Glutamatergic neuron (in vitro differentiated cells): ENCODE measurements around the gene CBLB. TPM values are rescaled to one million over a fixed set of nuclear protein-coding genes. Genes with fewer than 3 reads are reported as not detected.
A peak's percentile ranks its signal among the peaks of the same experiment; 100 is the strongest.

Source experiments
- DNase-seq: peaks from one replicate; pipeline ENCODE4 v3.0.0; 2022
- H3K27ac Mint-ChIP-seq: one replicate; pipeline ENCODE4 v1.8.0; 2020; ENCODE audit warnings: mild to moderate bottlenecking, mixed read lengths, inconsistent platforms; ENCODE audit not compliant: unreplicated experiment
- H3K27me3 Mint-ChIP-seq: one replicate; pipeline ENCODE4 v1.8.0; 2020; ENCODE audit warnings: mild to moderate bottlenecking, moderate library complexity, mixed read lengths, inconsistent platforms; ENCODE audit not compliant: unreplicated experiment
- H3K36me3 Mint-ChIP-seq: one replicate; pipeline ENCODE4 v1.8.0; 2020; ENCODE audit warnings: mild to moderate bottlenecking, mixed read lengths, inconsistent platforms; ENCODE audit not compliant: unreplicated experiment
- H3K4me1 Mint-ChIP-seq: one replicate; pipeline ENCODE4 v1.8.0; 2020; ENCODE audit warnings: mild to moderate bottlenecking, low read depth, mixed read lengths, inconsistent platforms; ENCODE audit not compliant: unreplicated experiment
- H3K4me3 Mint-ChIP-seq: one replicate; pipeline ENCODE4 v1.8.0; 2020; ENCODE audit warnings: mild to moderate bottlenecking, mixed read lengths, inconsistent platforms; ENCODE audit not compliant: unreplicated experiment
- H3K9me3 Mint-ChIP-seq: one replicate; pipeline ENCODE4 v1.8.0; 2020; ENCODE audit warnings: mild to moderate bottlenecking, moderate library complexity, mixed read lengths, inconsistent platforms; ENCODE audit not compliant: unreplicated experiment
- CTCF ChIP-seq: fragments of 200-600 bp; sonication (generic); IDR thresholded peaks from one replicate; pipeline ENCODE4 v1.5.0; 2021; ENCODE audit not compliant: partially characterized antibody, unreplicated experiment
- total RNA-seq: library from RNA; stranded (reverse); fragmentation: NEBNext Ultra II Directional; extraction: Animal tissue kit (Norgen Biotek cat#: 25700); gene quantifications from one replicate; pipeline ENCODE4 v1.2.1, GENCODE V29; 2021; ENCODE audit not compliant: unreplicated experiment

Gene CBLB
- total RNA-seq, 1 donor from 2014 or later: 269 TPM

DNA sequence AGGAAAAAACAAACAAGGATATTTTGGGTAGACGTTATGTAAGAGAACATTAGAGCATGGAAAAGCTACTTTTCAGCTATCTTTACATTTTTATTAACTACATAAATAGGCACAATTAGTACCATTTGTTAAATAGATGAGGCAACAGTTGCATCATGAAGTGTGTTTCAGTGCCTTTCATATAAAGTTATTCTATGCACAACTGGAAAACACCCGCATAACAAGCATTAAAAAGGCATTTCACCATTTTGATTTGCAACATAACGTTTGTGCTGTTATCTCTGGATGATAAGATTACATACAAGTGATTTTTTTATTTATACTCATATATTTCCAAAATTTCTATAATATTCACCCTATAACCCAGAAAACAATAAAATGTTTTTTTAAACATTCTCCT is 69.5 kb downstream of the CBLB start:
- H3K27ac Mint-ChIP-seq: peak overlapping the region; percentile 57
- H3K27me3 Mint-ChIP-seq: no peaks in the 10 kb centered on the region
- no peak for DNase-seq
- H3K36me3 Mint-ChIP-seq: peaks cover 7% of the 10 kb centered on the region
- no peak for TF ChIP-seq CTCF
- peaks cover 41% of the 10 kb centered on the region for H3K4me1 Mint-ChIP-seq
- no peak overlapping the region for H3K4me3 Mint-ChIP-seq
- H3K9me3 Mint-ChIP-seq: peaks cover 2% of the 10 kb centered on the region

DNA sequence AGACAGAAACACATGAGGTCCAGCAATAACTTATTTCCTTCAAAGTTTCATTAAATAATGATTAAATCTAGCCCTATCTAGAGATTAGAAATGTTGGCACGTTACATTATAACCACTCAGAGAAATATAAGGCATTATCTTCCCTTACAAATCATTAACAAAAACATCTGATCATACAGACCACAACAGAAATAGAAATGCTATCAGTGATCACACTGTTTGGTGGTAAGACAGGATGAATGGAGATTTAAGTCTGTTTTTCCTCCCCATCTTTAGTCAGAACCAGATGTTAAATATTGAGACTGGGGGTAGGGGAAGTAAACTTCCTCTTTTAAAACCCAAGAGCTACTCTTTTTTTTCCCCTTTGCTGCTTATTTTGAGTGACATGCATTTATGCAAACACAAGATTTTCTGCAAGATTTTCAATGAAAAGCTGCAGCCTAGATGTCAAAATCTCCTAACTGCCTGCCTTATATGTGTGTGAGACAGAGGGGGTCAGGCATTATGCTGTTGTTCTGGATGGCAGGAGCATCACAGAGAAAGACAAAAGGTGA is 70.4 kb downstream of the CBLB start:
- Mint-ChIP-seq H3K27ac (peak overlapping the region; percentile 57), H3K9me3 (peaks cover 2% of the 10 kb centered on the region), H3K27me3 (no peaks in the 10 kb centered on the region), H3K4me1 (peaks cover 43% of the 10 kb centered on the region), H3K36me3 (peaks cover 7% of the 10 kb centered on the region), H3K4me3 (peak overlapping the region; percentile 8)
- TF ChIP-seq CTCF: no peak
- DNase-seq: no peak

- Mint-ChIP-seq H3K27me3 (peaks cover 4% of the 10 kb centered on the region), H3K36me3 (peaks cover 7% of the 10 kb centered on the region), H3K9me3 (peaks cover 7% of the 10 kb centered on the region), H3K4me1 (peaks cover 43% of the 10 kb centered on the region), H3K27ac (peak overlapping the region; percentile 52), H3K4me3 (peak overlapping the region; percentile 20)
- no peak for DNase-seq
- no peak for TF ChIP-seq CTCF
Measured at GRCh38 chr3:105793040-105793439, 75.8 kb downstream of the CBLB start.

DNA sequence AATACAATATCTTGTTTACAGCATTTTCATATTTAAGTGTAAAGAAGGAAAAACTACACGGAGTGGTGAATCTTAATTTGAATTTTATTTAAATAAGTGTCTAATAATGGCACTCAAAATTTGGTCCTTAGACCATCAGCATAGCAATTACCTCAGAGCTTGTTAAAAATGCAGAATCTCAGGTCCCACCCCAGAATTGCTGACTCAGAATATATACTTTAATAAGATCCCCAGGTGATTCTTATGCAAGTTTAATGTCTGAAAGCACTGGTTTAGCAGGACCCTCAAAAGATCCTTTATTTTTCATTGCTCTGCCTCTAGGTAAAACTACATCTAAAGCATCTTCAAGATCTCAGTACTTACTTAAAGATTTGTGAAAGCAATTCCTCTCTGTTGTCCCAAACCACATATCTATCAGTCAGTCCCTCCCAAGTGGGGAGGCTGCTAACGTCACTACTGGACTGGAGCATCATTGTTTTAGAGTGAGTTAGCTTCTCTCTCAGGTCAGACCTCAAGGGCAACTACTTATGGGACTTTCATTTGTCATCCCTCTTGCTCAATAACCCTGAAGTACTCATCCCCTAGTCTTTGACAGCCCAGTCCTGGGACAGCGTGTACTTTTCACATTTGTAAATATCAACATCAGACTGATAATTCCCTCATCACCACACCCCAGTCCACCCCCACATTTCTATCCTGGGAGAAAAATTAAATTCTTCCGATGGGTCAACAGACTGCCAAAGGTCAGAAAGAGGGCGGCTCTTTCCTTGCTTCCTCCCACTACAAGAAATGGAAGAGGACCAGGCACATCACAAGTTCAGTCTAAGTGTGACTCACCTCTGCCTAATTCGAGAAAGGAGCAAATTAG is 76.7 kb downstream of the CBLB start:
- DNase-seq: no peak
- TF ChIP-seq CTCF: no peak
- Mint-ChIP-seq H3K4me3 (peak overlapping the region; percentile 68), H3K27ac (peak overlapping the region; percentile 49), H3K9me3 (peaks cover 7% of the 10 kb centered on the region), H3K4me1 (peaks cover 37% of the 10 kb centered on the region), H3K36me3 (peaks cover 7% of the 10 kb centered on the region), H3K27me3 (peaks cover 4% of the 10 kb centered on the region)

GRCh38 chr3:105791131-105791530 is 77.7 kb downstream of the CBLB start:
- Mint-ChIP-seq H3K9me3 (peaks cover 7% of the 10 kb centered on the region), H3K27ac (peak overlapping the region; percentile 83), H3K36me3 (peaks cover 2% of the 10 kb centered on the region), H3K4me1 (peaks cover 39% of the 10 kb centered on the region), H3K27me3 (peaks cover 4% of the 10 kb centered on the region), H3K4me3 (peak overlapping the region; percentile 38)
- TF ChIP-seq CTCF: no peak
- no peak for DNase-seq
